Upper lobe of left lung (tissue), 4 donors: ENCODE results near the gene KNDC1.

Source experiments
- CTCF ChIP-seq, 6 experiments: fragments of 450-650 bp in 4 of 6; fragments of 200-600 bp in 2 of 6; sonication (generic) in 2 of 6; IDR thresholded peaks; one replicate each; pipeline ENCODE4 v1.5.1; 2016 to 2019; ENCODE audit warnings: antibody characterized with exemption in 6 of 6
- POLR2A ChIP-seq, 4 donors: fragments of 450-650 bp; IDR thresholded peaks; one replicate each; pipeline ENCODE4 v1.5.1; 2016 to 2017; ENCODE audit warnings: antibody characterized with exemption in 4 of 4, mild to moderate bottlenecking in 2 of 4
- POLR2AphosphoS5 ChIP-seq, 2 donors: sonication (generic); formaldehyde crosslinking; IDR thresholded peaks; one replicate each; pipeline ENCODE4 v1.5.1; 2017; ENCODE audit warnings: antibody characterized with exemption in 2 of 2

DNA sequence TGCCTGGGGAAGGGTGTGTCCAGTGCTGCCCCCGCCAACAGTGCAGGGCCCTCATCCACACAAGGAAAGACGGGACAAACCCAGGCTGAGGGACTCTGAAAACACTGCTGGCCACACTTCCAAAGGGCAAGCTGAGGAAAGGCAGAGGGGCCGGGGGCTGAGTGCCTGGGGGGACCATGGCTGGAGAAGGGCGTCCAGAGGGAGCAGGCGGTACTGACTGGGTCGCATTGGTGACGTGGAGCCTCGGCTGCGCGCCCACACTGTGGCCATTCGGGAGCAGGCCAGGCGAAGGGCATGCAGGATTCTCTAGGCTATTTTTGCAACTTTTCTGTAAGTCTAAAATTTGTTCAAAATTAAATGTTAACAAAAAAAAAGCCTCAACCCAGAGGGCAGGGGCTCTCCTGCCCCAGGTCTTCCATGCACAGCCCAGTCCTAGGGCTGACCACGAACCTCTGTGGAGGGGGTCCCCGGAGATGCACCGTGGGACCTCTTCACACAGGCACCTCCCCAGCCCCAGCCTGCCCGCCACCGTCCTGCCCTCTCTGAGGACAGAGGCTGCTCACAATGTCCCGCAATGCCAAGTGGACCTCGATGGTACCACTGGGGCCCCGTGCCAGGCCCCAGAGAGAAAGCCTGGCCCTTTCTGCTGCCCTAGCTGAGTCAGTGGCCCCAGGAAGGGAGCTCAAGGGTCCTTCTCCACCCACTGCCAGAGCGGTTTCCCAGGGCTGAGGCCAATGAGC is 106.2 kb downstream of the KNDC1 start:
- no peak for TF ChIP-seq CTCF (IDR thresholded peaks at IDR 0.05)
- no peak for TF ChIP-seq POLR2AphosphoS5 (IDR thresholded peaks at IDR 0.05)
- no peak for TF ChIP-seq POLR2A (IDR thresholded peaks at IDR 0.05)
